HG02973 (cell line): Measurements from ENCODE around the gene TAGLN.

Source experiments
- ATAC-seq: cut with Tn5 transposase; IDR thresholded peaks from one replicate; pipeline ENCODE4 v1.9.1; 2021; ENCODE audit warnings: moderate library complexity; ENCODE audit not compliant: unreplicated experiment

TAGLN gene

GRCh38 chr11:117199053-117199915 lies at the start of gene TAGLN:
TSS of gene TAGLN (plus strand) at chr11:117199370. CDS start at chr11:117203014, 3,644 bp downstream.
- ATAC-seq: no peak

- no peak for ATAC-seq
These were observed 47.1 kb upstream of the TAGLN start for GRCh38 chr11:117152066-117152465.

- no peak for ATAC-seq
These were observed 44.7 kb upstream of the TAGLN start for GRCh38 chr11:117154468-117154867.

- ATAC-seq: no peak
These were observed 41.7 kb upstream of the TAGLN start for GRCh38 chr11:117157507-117157906.

- no peak for ATAC-seq
These were observed 39.3 kb upstream of the TAGLN start for GRCh38 chr11:117159892-117160291.

- ATAC-seq: no peak
These were observed 38.3 kb upstream of the TAGLN start for GRCh38 chr11:117160826-117161225.

GRCh38 chr11:117166491-117166890 lies 32.7 kb upstream of the TAGLN start:
- ATAC-seq: no peak

GRCh38 chr11:117169736-117170135 lies 29.4 kb upstream of the TAGLN start:
- no peak for ATAC-seq

- ATAC-seq: no peak
These were observed 29.0 kb upstream of the TAGLN start for GRCh38 chr11:117170210-117170609.

GRCh38 chr11:117171007-117171403 lies 28.2 kb upstream of the TAGLN start:
- ATAC-seq: no peak

- ATAC-seq: no peak
These were observed 27.6 kb upstream of the TAGLN start for GRCh38 chr11:117171404-117172061.

- no peak for ATAC-seq
These were observed 26.3 kb upstream of the TAGLN start for GRCh38 chr11:117172724-117173421.

GRCh38 chr11:117175104-117175503 lies 24.1 kb upstream of the TAGLN start:
- ATAC-seq: no peak

GRCh38 chr11:117175781-117176180 lies 23.4 kb upstream of the TAGLN start:
- no peak for ATAC-seq

GRCh38 chr11:117176186-117176585 lies 23.0 kb upstream of the TAGLN start:
- ATAC-seq: no peak

- ATAC-seq: no peak
These were observed 21.5 kb upstream of the TAGLN start for GRCh38 chr11:117177534-117178209.

GRCh38 chr11:117178210-117179034 lies 20.7 kb upstream of the TAGLN start, which contains the start of gene SIDT2:
TSS of gene SIDT2 (plus strand) at chr11:117178743. CDS start at chr11:117179264, 521 bp downstream.
- ATAC-seq: peak; percentile 87

- ATAC-seq: peak; percentile 32
These were observed 19.8 kb upstream of the TAGLN start for GRCh38 chr11:117179048-117179999.

GRCh38 chr11:117180020-117180419 lies 19.1 kb upstream of the TAGLN start:
- ATAC-seq: no peak
